HUES48 (cell line): Measurements from ENCODE around the gene LRP1-AS.
A peak's percentile ranks its signal among the peaks of the same experiment; 100 is the strongest.

ENCODE experiments used
- H3K27ac ChIP-seq: one replicate; pipeline ENCODE4 v1.7.0; 2013; ENCODE audit warnings: low read depth, low read length, inconsistent platforms
- H3K27me3 ChIP-seq: 2 replicates; pipeline ENCODE4 v1.6.1; 2013; ENCODE audit warnings: mild to moderate bottlenecking, low read length; ENCODE audit not compliant: control insufficient read depth, insufficient read depth
- H3K36me3 ChIP-seq: 2 replicates; pipeline ENCODE4 v1.6.1; 2013; ENCODE audit warnings: low read length; ENCODE audit not compliant: control insufficient read depth, insufficient read depth
- H3K4me1 ChIP-seq: 2 replicates; pipeline ENCODE4 v1.6.1; 2013; ENCODE audit warnings: mild to moderate bottlenecking, low read length; ENCODE audit not compliant: control insufficient read depth, insufficient read depth
- H3K4me3 ChIP-seq: 2 replicates; pipeline ENCODE4 v1.5.1; 2013; ENCODE audit warnings: mild to moderate bottlenecking, low read depth, low read length
- H3K9ac ChIP-seq: 2 replicates; pipeline ENCODE4 v1.6.1; 2013; ENCODE audit warnings: mild to moderate bottlenecking, low read depth, low read length, moderate library complexity
- H3K9me3 ChIP-seq: 2 replicates; pipeline ENCODE4 v1.6.1; 2013; ENCODE audit warnings: low read length; ENCODE audit not compliant: control insufficient read depth, insufficient read depth

LRP1-AS gene

GRCh38 chr12:57146961-57147944, at the start of gene LRP1-AS:
Gene LRP1-AS (minus strand): TSS chr12:57147619.
- Histone ChIP-seq H3K27me3 (no peaks in the 10 kb centered on the region), H3K4me3 (no peak within 1 kb of the TSS), H3K36me3 (peaks cover 92% of the 10 kb centered on the region), H3K9me3 (no peaks in the 10 kb centered on the region), H3K4me1 (peaks cover 13% of the 10 kb centered on the region; the same call in 1 of the 2 replicates), H3K9ac (no peak within 1 kb of the TSS), H3K27ac (peak within 1 kb of the TSS; percentile 65)

DNA sequence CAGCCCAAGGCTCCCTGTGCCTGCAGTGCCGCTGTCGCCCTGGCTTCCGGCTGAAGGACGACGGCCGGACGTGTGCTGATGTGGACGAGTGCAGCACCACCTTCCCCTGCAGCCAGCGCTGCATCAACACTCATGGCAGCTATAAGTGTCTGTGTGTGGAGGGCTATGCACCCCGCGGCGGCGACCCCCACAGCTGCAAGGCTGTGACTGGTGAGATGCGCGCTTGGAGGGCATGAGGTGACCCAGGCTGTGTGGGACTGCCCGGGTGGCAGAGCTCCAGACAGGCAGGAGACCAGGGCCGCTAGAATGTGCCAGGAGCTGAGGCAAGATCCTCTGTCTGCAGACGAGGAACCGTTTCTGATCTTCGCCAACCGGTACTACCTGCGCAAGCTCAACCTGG, 49.5 kb upstream of the LRP1-AS start:
- Histone ChIP-seq H3K27ac (no peak overlapping the region), H3K4me1 (no peaks in the 10 kb centered on the region), H3K9ac (no peak overlapping the region), H3K9me3 (no peaks in the 10 kb centered on the region), H3K4me3 (no peak overlapping the region), H3K36me3 (peaks cover 99% of the 10 kb centered on the region), H3K27me3 (no peaks in the 10 kb centered on the region)

DNA sequence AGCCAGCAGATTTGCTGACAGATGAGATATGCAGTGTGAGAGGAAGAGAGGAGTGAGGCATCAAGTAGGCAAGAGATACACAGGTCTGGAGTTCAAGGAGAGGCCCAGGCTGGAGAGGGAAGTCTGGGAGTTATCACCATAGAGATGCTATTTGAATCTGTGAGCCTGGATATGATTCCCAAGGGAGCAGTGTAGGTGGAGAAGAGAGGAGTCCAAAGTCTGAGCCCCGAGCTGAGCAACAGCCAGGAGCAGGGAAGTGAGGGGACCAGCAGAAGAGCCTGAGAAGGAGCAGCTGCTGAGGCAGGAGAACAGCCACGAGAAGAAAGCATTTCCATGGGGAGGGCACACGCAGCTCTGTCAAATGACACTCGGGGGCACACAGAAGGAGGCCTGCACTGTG, 49.0 kb upstream of the LRP1-AS start:
- H3K9ac ChIP-seq, result no peak overlapping the region
- no peaks in the 10 kb centered on the region for H3K9me3 ChIP-seq
- H3K4me1 ChIP-seq, result no peaks in the 10 kb centered on the region
- no peaks in the 10 kb centered on the region for H3K27me3 ChIP-seq
- H3K27ac ChIP-seq, result no peak overlapping the region
- peaks cover 99% of the 10 kb centered on the region for H3K36me3 ChIP-seq
- no peak overlapping the region for H3K4me3 ChIP-seq

DNA sequence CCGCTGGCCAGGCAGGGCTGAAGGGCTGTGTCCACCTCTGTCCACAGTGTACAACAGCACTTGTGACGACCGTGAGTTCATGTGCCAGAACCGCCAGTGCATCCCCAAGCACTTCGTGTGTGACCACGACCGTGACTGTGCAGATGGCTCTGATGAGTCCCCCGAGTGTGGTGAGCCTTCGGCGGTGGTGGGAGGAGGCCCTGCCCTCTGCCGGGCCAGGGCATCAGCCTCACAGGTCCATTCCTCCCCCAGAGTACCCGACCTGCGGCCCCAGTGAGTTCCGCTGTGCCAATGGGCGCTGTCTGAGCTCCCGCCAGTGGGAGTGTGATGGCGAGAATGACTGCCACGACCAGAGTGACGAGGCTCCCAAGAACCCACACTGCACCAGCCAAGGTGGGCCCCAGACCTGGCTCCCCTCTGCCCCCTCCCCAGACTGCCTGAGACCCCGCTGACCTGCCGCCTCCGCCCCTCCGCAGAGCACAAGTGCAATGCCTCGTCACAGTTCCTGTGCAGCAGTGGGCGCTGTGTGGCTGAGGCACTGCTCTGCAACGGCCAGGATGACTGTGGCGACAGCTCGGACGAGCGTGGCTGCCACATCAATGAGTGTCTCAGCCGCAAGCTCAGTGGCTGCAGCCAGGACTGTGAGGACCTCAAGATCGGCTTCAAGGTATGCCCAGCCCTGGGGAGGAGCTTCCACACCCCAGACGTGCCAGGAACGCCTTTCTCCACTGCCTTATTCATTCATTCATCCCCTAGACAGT, 48.4 kb upstream of the LRP1-AS start:
- Histone ChIP-seq H3K4me3 (no peak overlapping the region), H3K4me1 (no peaks in the 10 kb centered on the region), H3K36me3 (peaks cover 99% of the 10 kb centered on the region), H3K27me3 (no peaks in the 10 kb centered on the region), H3K9ac (no peak overlapping the region), H3K27ac (no peak overlapping the region), H3K9me3 (no peaks in the 10 kb centered on the region)

- H3K9me3 ChIP-seq, result no peaks in the 10 kb centered on the region
- no peaks in the 10 kb centered on the region for H3K27me3 ChIP-seq
- peaks cover 100% of the 10 kb centered on the region for H3K36me3 ChIP-seq
- no peaks in the 10 kb centered on the region for H3K4me1 ChIP-seq
- H3K27ac ChIP-seq, result no peak overlapping the region
- H3K4me3 ChIP-seq, result no peak overlapping the region
- H3K9ac ChIP-seq, result no peak overlapping the region
These were observed 47.8 kb upstream of the LRP1-AS start for GRCh38 chr12:57195186-57195585.

DNA sequence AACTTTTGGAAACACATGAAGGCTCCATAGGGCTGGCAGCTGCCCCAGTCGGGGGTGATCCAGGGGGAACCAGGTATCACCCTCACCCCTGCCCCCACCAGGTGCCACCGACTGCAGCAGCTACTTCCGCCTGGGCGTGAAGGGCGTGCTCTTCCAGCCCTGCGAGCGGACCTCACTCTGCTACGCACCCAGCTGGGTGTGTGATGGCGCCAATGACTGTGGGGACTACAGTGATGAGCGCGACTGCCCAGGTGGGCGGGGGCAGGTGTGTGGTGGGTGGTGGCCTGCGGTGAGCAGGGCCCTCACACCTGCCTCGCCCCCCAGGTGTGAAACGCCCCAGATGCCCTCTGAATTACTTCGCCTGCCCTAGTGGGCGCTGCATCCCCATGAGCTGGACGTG, 46.8 kb upstream of the LRP1-AS start:
- Histone ChIP-seq H3K9ac (no peak overlapping the region), H3K27me3 (no peaks in the 10 kb centered on the region), H3K9me3 (no peaks in the 10 kb centered on the region), H3K27ac (no peak overlapping the region), H3K4me3 (no peak overlapping the region), H3K36me3 (peaks cover 100% of the 10 kb centered on the region), H3K4me1 (no peaks in the 10 kb centered on the region)

DNA sequence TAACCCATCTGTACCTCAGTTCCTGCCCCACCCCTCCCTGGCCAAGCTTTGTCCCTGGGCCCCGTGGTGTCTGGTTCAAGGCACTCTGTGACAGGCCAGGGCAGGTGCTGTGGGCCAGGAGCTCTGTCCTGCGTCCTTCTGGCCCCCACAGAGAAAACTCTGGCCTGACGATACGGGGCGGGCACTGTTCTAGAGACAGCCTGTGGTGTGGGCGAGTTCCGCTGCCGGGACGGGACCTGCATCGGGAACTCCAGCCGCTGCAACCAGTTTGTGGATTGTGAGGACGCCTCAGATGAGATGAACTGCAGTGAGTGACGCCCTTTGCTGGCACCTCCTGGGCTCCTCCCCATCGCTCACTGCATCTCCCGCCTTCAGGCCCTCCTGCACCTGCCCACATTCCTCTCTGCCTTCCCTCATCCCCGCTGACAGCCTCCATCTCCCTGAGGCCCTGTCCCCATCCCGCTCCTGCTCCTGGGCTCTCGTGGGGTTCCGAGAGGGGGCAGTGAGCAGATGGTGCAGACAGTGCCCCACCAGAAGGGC, 46.4 kb upstream of the LRP1-AS start:
- H3K27ac ChIP-seq, result no peak overlapping the region
- H3K4me3 ChIP-seq, result no peak overlapping the region
- no peaks in the 10 kb centered on the region for H3K27me3 ChIP-seq
- no peak overlapping the region for H3K9ac ChIP-seq
- H3K36me3 ChIP-seq, result peaks cover 100% of the 10 kb centered on the region
- no peaks in the 10 kb centered on the region for H3K4me1 ChIP-seq
- H3K9me3 ChIP-seq, result no peaks in the 10 kb centered on the region

DNA sequence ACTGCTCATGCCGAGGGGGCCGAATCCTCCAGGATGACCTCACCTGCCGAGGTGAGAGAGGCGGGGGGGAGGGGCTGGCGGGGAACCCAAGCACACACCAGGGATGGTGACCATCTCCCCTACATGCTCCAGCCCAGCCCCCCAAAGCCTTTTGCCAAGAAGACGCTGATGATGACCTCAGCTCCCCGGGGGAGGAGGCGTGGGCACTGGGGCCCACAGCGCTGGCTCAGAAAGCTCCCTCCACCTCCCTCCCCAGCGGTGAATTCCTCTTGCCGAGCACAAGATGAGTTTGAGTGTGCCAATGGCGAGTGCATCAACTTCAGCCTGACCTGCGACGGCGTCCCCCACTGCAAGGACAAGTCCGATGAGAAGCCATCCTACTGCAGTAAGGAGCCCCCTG, 45.5 kb upstream of the LRP1-AS start:
- Histone ChIP-seq H3K36me3 (peaks cover 100% of the 10 kb centered on the region), H3K27ac (no peak overlapping the region), H3K9ac (no peak overlapping the region), H3K4me3 (no peak overlapping the region), H3K9me3 (no peaks in the 10 kb centered on the region), H3K27me3 (no peaks in the 10 kb centered on the region), H3K4me1 (no peaks in the 10 kb centered on the region)

DNA sequence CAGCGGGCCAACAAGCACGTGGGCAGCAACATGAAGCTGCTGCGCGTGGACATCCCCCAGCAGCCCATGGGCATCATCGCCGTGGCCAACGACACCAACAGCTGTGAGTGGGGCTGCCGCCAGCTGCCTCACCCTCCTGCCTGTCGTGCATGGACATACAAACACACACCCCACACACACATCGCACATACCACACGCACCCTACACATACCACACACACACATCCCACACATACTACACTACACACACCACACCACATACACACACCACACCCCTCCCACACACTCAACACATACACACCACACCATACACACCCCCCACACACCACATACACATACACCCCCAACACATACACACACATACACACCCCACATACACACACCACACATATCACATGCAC, 44.0 kb upstream of the LRP1-AS start:
- H3K27ac ChIP-seq, result no peak overlapping the region
- no peaks in the 10 kb centered on the region for H3K9me3 ChIP-seq
- H3K4me3 ChIP-seq, result no peak overlapping the region
- peaks cover 100% of the 10 kb centered on the region for H3K36me3 ChIP-seq
- no peaks in the 10 kb centered on the region for H3K4me1 ChIP-seq
- H3K9ac ChIP-seq, result no peak overlapping the region
- H3K27me3 ChIP-seq, result no peaks in the 10 kb centered on the region

- Histone ChIP-seq H3K4me1 (no peaks in the 10 kb centered on the region), H3K36me3 (peaks cover 100% of the 10 kb centered on the region), H3K27ac (no peak overlapping the region)
These were observed 43.4 kb upstream of the LRP1-AS start for GRCh38 chr12:57190821-57191220.

DNA sequence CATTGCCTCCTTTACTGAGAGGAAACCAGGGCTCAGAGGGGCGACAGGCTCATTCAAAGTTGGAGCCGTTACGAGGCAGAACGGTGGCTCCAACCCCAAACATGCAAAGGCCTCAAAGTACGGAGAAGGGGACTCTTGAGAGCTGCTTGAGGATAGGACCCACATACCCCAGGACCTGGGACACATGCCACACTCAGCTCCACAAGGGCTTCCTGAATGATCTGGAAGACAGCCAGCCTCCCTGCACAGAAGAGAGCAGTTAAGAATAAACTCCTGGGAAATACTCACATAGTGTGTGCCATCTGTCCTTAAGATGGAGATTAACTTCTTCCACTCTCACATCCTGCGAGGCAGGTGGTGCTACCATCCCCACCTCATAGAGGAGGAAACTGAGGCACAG, 42.6 kb upstream of the LRP1-AS start:
- Histone ChIP-seq H3K9me3 (no peaks in the 10 kb centered on the region), H3K27me3 (no peaks in the 10 kb centered on the region), H3K9ac (no peak overlapping the region), H3K4me1 (no peaks in the 10 kb centered on the region), H3K27ac (no peak overlapping the region), H3K4me3 (no peak overlapping the region), H3K36me3 (peaks cover 100% of the 10 kb centered on the region)

More at GRCh38 chr12:57190821-57191220, 43.4 kb upstream of the LRP1-AS start:
- Histone ChIP-seq H3K4me3 (no peak overlapping the region), H3K27me3 (no peaks in the 10 kb centered on the region), H3K9me3 (no peaks in the 10 kb centered on the region), H3K9ac (no peak overlapping the region)
